HEK293T (cell line): ENCODE measurements around the gene RAPGEF3.

Experiments used
- CTCF ChIA-PET: fragments of 350-600 bp; formaldehyde crosslinking; extraction: SDS; loops from one replicate; lab custom pipeline; 2021; ENCODE audit warnings: antibody characterized with exemption, inconsistent platforms; lab: Yijun Ruan, JAX
- POLR2A ChIA-PET: fragments of 350-600 bp; formaldehyde crosslinking; extraction: SDS; loops from one replicate; lab custom pipeline; 2020; ENCODE audit warnings: antibody characterized with exemption, inconsistent platforms; lab: Yijun Ruan, JAX
- DNase-seq: peaks from one replicate; pipeline ENCODE4 v3.0.0; 2012; ENCODE audit warnings: mixed read lengths; ENCODE audit errors: extremely low spot score
- ARNT ChIP-seq: fragments of 450-650 bp; IDR thresholded peaks from 2 replicates; pipeline ENCODE4 v1.6.1; 2017; ENCODE audit warnings: mild to moderate bottlenecking
- BHLHE40 ChIP-seq: fragments of 450-650 bp; IDR thresholded peaks from 2 replicates; pipeline ENCODE4 v1.6.1; 2016; ENCODE audit warnings: mild to moderate bottlenecking, moderate library complexity, borderline replicate concordance
- CTBP1 ChIP-seq: fragments of 450-650 bp; IDR thresholded peaks from 2 replicates; pipeline ENCODE4 v1.6.1; 2016; ENCODE audit warnings: borderline replicate concordance
- ELF4 ChIP-seq: fragments of 450-650 bp; IDR thresholded peaks from 2 replicates; pipeline ENCODE4 v1.6.1; 2017; ENCODE audit warnings: antibody characterized with exemption
- FOXA1 ChIP-seq: fragments of 450-650 bp; IDR thresholded peaks from 2 replicates; pipeline ENCODE4 v1.6.1; 2016; ENCODE audit warnings: mild to moderate bottlenecking
- FOXK2 ChIP-seq: fragments of 450-650 bp; IDR thresholded peaks from 2 replicates; pipeline ENCODE4 v1.6.1; 2016; ENCODE audit warnings: mild to moderate bottlenecking
- FOXM1 ChIP-seq: fragments of 450-650 bp; IDR thresholded peaks from 2 replicates; pipeline ENCODE4 v1.6.1; 2017; ENCODE audit warnings: mild to moderate bottlenecking, borderline replicate concordance
- HDGF ChIP-seq: fragments of 450-650 bp; IDR thresholded peaks from 2 replicates; pipeline ENCODE4 v1.6.1; 2017; ENCODE audit warnings: antibody characterized with exemption, borderline replicate concordance
- L3MBTL2 ChIP-seq: fragments of 450-650 bp; conservative IDR thresholded peaks from 2 replicates; pipeline ENCODE4 v1.6.1; 2016; ENCODE audit warnings: mild to moderate bottlenecking
- LEF1 ChIP-seq: fragments of 450-650 bp; IDR thresholded peaks from 2 replicates; pipeline ENCODE4 v1.6.1; 2017; ENCODE audit warnings: mild to moderate bottlenecking, borderline replicate concordance
- NFRKB ChIP-seq: fragments of 450-650 bp; IDR thresholded peaks from 2 replicates; pipeline ENCODE4 v1.6.1; 2016; ENCODE audit warnings: mild to moderate bottlenecking, moderate library complexity
- SP1 ChIP-seq: fragments of 450-650 bp; IDR thresholded peaks from 2 replicates; pipeline ENCODE4 v1.6.1; 2017
- SUZ12 ChIP-seq: fragments of 450-650 bp; IDR thresholded peaks from 2 replicates; pipeline ENCODE4 v1.6.1; 2016; ENCODE audit warnings: mild to moderate bottlenecking
- TARDBP ChIP-seq: fragments of 450-650 bp; IDR thresholded peaks from 2 replicates; pipeline ENCODE4 v1.6.1; 2016
- ZNF384 ChIP-seq: fragments of 450-650 bp; IDR thresholded peaks from 2 replicates; pipeline ENCODE4 v1.6.1; 2016
- TF ChIP-seq, protein P1 (sequence below): fragments of 450-650 bp; IDR thresholded peaks from 2 replicates; pipeline ENCODE4 v1.6.1; 2016

RAPGEF3 gene

DNA sequence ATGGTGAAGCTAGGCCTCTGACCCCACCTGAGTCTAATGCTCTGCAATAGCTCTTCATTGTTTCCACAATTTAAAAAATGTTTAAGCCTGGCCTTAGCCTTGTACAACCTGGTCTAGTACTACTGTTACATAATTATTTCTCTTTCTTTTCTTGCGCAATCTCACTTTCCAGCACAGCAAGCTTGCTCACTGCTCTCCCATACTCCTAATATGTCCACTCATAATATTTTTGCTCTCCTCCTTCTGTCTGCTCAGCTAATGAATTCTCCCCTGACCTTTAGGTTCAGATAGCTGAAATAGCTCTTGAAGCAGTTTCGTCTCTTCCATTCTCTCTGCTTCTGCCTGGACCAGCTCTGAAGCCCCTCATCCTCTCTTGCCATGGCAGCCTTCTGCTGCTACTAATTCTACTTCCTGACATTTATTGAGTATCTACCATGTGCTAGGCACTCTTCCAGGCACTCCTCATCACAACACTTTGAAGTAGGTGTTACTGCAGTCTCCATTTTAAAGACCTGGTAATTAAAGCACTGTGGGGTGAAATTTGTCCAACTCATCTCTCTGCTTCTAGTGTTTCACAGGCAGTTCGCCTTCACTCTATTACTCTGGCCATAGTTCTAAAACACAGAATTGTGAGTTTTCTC lies 11.5 kb upstream of the RAPGEF3 start:
- CTCF ChIA-PET, result interaction anchor here (0.6 to 6.6 kb wide), 8 partner anchors 9 to 431 kb away, joined by 3 to 85 read pairs (median 12); partner anchors contain the start of gene RAPGEF3
- POLR2A ChIA-PET, result interaction anchor here (0.8 to 2.4 kb wide), 13 partner anchors 9 to 64 kb away, joined by 3 to 8 read pairs (median 4); partner anchors contain the start of genes HDAC7 and RPAP3
- DNase-seq, result no peak
- TF ChIP-seq ZNF384 (no peak), L3MBTL2 (no peak), BHLHE40 (no peak), FOXA1 (no peak)

DNA sequence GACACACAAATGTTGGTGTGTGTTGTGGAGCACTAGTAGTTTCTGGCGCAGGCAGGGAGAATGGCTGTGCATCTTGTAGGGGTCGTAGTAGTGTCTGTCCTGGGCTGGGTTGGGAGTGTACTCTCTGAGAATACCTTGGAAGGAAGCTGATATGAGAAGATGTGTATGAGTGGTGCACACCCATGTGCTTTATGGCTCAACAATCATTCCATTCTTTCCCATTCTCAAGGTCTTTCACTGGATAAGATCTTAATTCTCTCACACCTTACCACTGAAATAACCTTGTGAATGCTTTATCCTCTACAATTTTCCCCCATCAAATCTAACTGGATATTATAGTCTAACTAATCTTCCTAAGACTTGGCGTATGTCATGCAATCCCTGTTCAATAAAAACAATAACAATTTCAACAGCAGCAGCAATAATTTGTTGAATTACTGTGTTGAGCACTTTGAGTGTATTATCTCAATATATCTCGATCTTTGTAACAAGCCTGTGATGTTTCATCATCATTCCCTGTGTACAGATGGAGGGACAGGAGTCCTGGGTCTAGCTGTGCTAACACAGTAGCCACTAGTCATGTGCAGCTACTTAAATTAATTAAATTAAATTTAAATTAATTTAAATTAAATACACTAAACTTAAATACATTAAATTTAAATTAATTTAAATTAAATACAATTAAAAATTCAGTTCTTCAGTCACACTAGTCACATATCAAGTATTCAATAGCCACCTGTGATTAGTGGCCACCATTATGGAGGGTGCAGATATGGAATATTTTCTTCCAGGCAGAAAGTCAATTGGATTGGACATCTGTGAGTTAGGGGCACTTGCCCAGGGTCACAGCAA lies 10.8 kb upstream of the RAPGEF3 start:
- CTCF ChIA-PET, result interaction anchor here (0.6 to 6.6 kb wide), 6 partner anchors 10 to 432 kb away, joined by 3 to 85 read pairs (median 24); partner anchors contain the start of gene RAPGEF3
- DNase-seq, result no peak
- TF ChIP-seq FOXK2 (no peak), CTBP1 (no peak), ELF4 (no peak), FOXA1 (no peak), FOXM1 (no peak), SP1 (no peak), HDGF (no peak), L3MBTL2 (no peak), ZNF384 (no peak), ARNT (no peak), TARDBP (no peak), SUZ12 (no peak)
- TF ChIP-seq, protein P1, sequence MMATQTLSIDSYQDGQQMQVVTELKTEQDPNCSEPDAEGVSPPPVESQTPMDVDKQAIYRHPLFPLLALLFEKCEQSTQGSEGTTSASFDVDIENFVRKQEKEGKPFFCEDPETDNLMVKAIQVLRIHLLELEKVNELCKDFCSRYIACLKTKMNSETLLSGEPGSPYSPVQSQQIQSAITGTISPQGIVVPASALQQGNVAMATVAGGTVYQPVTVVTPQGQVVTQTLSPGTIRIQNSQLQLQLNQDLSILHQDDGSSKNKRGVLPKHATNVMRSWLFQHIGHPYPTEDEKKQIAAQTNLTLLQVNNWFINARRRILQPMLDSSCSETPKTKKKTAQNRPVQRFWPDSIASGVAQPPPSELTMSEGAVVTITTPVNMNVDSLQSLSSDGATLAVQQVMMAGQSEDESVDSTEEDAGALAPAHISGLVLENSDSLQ, result no peak
- POLR2A ChIA-PET, result interaction anchor here (1.0 to 2.4 kb wide), 13 partner anchors 10 to 64 kb away, joined by 3 to 8 read pairs (median 4); partner anchors contain the start of genes HDAC7 and RPAP3

DNA sequence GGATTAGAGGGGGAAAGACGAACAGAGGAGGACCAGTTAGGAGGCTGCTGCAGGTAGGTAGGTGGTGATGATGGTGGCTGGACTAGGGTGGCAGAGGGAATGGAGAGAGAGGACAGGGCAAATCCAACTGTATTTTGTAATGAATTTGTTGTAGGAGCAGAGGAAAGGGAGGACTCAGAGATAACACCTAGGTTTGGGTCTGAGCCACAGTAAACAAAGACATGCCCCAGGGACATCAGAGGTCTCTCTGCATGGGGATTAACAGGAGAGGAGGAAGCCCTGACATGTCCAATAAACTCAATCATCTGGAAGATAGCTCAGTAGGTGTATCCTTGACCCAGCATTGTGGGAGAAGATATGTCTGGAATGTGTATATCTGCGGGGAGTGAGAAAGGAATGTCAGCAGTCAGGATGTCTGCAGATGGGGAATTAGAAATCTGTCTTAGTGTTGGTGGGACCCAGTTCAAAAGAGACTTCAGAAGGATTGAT lies 9.7 kb upstream of the RAPGEF3 start:
- ChIA-PET POLR2A (interaction anchor here (0.9 to 2.4 kb wide), 5 partner anchors 10 to 70 kb away, joined by 3 to 8 read pairs (median 4); partner anchors contain the start of gene RPAP3), CTCF (interaction anchor here (1.9 to 6.6 kb wide), 6 partner anchors 10 to 70 kb away, joined by 7 to 85 read pairs (median 24); partner anchors contain the start of gene RAPGEF3)
- TF ChIP-seq LEF1 (no peak), ARNT (no peak), BHLHE40 (no peak), HDGF (no peak), SUZ12 (no peak), TARDBP (no peak), FOXA1 (no peak)
- TF ChIP-seq, protein P1, result no peak
- DNase-seq, result no peak

DNA sequence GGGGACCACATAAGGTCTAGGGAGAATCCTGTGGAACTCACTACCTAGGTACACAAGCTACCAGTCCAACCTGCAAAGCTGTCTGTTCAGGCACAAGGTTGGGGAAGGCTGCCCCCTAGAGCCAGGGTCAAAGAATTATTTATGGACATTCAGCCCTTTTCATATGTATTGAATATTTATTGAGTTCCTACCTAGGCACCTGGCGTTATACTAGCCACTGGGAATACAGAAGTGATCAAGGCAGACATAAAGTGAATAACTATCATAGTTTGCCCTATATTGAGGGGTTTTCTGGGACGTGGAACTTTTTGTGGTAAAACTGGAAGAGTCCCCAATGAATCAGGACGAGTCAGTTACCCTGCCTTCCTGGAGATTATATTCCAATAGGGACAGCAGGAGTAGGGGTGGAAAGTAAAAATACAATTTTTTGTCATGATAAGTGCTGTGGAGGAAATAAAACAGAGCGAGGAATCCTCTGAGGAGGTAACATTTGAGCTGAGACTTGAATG lies 8.6 kb upstream of the RAPGEF3 start:
- POLR2A ChIA-PET, result interaction anchor here (0.7 to 1.4 kb wide), 5 partner anchors 10 to 381 kb away, joined by 3 to 4 read pairs (median 3); no protein-coding TSS in a partner anchor
- TF ChIP-seq NFRKB (no peak), SUZ12 (no peak), TARDBP (no peak), FOXA1 (no peak), LEF1 (no peak), BHLHE40 (no peak), HDGF (no peak), FOXM1 (no peak), ELF4 (no peak), ZNF384 (no peak), L3MBTL2 (no peak), FOXK2 (no peak), ARNT (no peak), SP1 (no peak)
- TF ChIP-seq, protein P1, result no peak
- peak; percentile 56 for DNase-seq
- CTCF ChIA-PET, result interaction anchor here (0.6 to 6.6 kb wide), 13 partner anchors 9 to 79 kb away, joined by 3 to 85 read pairs (median 5); partner anchors contain the start of gene RAPGEF3

DNA sequence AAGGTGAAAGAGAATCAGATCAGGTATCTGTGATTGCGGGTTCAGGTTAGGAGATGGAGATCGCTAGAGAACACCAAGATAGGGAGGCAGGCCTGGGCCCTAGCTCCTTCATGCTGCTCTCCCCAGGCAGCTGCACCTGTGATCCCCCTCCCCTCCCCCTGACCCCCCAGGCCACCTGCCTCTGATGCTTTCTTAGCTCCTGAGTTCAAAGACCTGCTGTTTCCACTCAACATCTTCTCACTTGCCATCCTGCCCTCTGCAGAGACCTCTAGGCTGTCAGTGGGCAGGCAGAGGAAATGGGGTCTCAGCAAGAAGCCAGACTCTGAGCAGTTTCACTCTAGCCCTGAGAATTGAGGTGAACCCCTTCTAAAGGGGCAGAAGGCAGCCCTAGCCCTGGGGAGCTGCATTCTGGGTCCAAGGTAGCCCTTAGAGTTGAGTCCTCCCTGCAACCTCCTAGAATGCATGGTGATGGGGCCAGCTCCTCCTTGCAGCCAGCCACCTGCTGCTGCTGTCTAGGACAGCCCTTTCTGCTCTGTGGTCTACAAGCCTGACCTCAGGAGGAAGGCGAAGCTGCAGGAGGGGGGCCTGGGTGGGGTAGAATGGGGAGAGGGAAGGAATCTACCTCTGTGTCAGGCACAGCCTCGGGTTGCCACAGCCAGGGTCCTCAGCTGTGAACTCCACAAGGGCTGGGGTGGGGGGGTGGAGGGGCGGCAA lies 8.0 kb upstream of the RAPGEF3 start:
- POLR2A ChIA-PET, result interaction anchor here (1.3 to 1.4 kb wide), 3 partner anchors 10 to 22 kb away, joined by 3 to 4 read pairs (median 3); no protein-coding TSS in a partner anchor
- DNase-seq, result no peak
- CTCF ChIA-PET, result interaction anchor here (0.6 to 6.6 kb wide), 12 partner anchors 9 to 80 kb away, joined by 3 to 85 read pairs (median 6); partner anchors contain the start of gene RAPGEF3
- TF ChIP-seq SP1, result no peak
- TF ChIP-seq HDGF, result no peak
- TF ChIP-seq FOXM1, result no peak
- TF ChIP-seq SUZ12, result no peak
- TF ChIP-seq L3MBTL2, result no peak
- TF ChIP-seq BHLHE40, result no peak
- TF ChIP-seq, protein P1, result no peak
